ENCODE measurements around the gene RBPMS2. TPM values are rescaled to one million over a fixed set of nuclear protein-coding genes. Genes with fewer than 3 reads are reported as not detected.

The RBPMS2 gene
- polyA plus RNA-seq, 1 experiment = 0.88 TPM

DNA sequence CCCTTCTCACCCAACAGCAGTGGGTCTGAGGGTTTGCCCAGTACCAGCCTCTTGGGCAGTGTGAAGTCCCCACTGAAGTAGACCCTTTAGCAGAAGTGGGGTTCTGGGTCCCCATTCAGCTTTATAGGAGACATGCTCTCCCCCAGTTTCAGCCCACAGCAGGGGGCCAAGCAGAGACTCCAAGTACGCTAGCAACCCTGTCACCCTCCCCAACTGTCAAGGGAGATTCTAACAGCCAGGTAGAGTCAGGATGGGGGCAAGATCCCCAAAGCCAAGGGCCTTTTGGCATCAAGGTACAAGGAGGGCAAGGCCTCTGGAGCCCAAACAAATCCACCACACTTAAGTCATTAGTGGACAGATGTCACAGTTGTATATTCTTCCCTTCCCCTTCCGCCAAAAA is 1.8 kb downstream of the RBPMS2 start:
- Histone ChIP-seq H3K27ac (ENCODE audit: low read depth, low read length) (no peak overlapping the region), H3K4me3 (ENCODE audit: low read depth, low read length) (no peak overlapping the region), H3K9me3 (ENCODE audit: control insufficient read depth, insufficient read depth, low read length) (no peaks in the 10 kb centered on the region; the same call in 1 of the 2 replicates), H3K27me3 (ENCODE audit: control insufficient read depth, insufficient read depth, low read length) (peaks cover 30% of the 10 kb centered on the region)
- DNase-seq (ENCODE audit: low read depth, low spot score) = no peak
- ChIA-PET CTCF (no interaction called here), POLR2A (interaction anchor here (0.7 kb wide), 1 partner anchor 24 kb away, joined by 3 read pairs; no protein-coding TSS in a partner anchor)
- TF ChIP-seq, protein P1, sequence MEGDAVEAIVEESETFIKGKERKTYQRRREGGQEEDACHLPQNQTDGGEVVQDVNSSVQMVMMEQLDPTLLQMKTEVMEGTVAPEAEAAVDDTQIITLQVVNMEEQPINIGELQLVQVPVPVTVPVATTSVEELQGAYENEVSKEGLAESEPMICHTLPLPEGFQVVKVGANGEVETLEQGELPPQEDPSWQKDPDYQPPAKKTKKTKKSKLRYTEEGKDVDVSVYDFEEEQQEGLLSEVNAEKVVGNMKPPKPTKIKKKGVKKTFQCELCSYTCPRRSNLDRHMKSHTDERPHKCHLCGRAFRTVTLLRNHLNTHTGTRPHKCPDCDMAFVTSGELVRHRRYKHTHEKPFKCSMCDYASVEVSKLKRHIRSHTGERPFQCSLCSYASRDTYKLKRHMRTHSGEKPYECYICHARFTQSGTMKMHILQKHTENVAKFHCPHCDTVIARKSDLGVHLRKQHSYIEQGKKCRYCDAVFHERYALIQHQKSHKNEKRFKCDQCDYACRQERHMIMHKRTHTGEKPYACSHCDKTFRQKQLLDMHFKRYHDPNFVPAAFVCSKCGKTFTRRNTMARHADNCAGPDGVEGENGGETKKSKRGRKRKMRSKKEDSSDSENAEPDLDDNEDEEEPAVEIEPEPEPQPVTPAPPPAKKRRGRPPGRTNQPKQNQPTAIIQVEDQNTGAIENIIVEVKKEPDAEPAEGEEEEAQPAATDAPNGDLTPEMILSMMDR (IDR thresholded peaks at IDR 0.05; ENCODE audit: low read depth, low read length) = no peak

DNA sequence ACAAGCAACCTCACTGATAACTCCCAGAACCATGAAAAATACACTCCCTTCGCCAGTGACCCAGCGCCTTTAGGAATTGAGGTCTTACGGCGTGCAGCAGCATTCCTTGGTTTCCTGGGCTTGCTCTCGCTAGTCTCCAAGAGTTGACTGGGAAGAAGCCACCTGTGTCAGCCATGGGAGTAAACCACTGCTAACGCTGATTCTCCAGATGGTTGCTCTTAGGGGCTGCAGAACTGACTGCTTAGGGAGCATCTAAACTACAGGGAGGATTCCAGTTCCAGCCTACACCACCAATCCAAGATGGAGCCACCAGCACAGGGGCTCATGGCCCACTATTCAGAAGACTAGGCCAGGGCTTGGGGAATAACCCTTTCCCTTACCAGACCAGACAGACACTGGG is 2.4 kb downstream of the RBPMS2 start:
- no peak overlapping the region for H3K4me3 ChIP-seq (ENCODE audit: low read depth, low read length)
- no peak overlapping the region for H3K27ac ChIP-seq (ENCODE audit: low read depth, low read length)
- DNase-seq (ENCODE audit: low read depth, low spot score) = no peak
- ChIA-PET POLR2A (no interaction called here), CTCF (no interaction called here)
- H3K27me3 ChIP-seq (ENCODE audit: control insufficient read depth, insufficient read depth, low read length) = peaks cover 25% of the 10 kb centered on the region
- H3K9me3 ChIP-seq (ENCODE audit: control insufficient read depth, insufficient read depth, low read length) = no peaks in the 10 kb centered on the region; the same call in 1 of the 2 replicates
- TF ChIP-seq, protein P1 (IDR thresholded peaks at IDR 0.05; ENCODE audit: low read depth, low read length) = no peak

DNA sequence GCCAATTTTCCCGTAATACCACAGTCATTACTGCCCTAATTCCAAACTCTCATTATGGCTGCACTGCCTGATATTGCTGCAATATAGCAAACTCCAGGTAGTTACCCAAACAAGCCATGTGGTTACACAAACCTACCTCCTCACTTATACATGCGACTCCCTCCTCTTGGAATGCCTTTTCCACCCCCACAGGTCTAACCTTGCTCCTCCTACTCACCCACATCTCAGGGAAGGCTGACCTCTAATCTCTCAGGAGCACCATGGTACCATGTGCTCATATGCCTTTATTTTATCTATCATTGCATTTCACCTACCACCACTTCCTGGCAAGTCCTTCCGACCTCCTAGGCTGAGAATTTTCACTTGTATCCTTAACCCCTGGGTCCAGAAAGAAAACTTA is 2.9 kb downstream of the RBPMS2 start:
- Histone ChIP-seq H3K27ac (ENCODE audit: low read depth, low read length) (no peak overlapping the region), H3K9me3 (ENCODE audit: control insufficient read depth, insufficient read depth, low read length) (no peaks in the 10 kb centered on the region; the same call in 1 of the 2 replicates), H3K4me3 (ENCODE audit: low read depth, low read length) (no peak overlapping the region), H3K27me3 (ENCODE audit: control insufficient read depth, insufficient read depth, low read length) (peaks cover 23% of the 10 kb centered on the region)
- ChIA-PET CTCF (no interaction called here), POLR2A (no interaction called here)
- TF ChIP-seq, protein P1 (IDR thresholded peaks at IDR 0.05; ENCODE audit: low read depth, low read length) = no peak
- no peak for DNase-seq (ENCODE audit: low read depth, low spot score)

DNA sequence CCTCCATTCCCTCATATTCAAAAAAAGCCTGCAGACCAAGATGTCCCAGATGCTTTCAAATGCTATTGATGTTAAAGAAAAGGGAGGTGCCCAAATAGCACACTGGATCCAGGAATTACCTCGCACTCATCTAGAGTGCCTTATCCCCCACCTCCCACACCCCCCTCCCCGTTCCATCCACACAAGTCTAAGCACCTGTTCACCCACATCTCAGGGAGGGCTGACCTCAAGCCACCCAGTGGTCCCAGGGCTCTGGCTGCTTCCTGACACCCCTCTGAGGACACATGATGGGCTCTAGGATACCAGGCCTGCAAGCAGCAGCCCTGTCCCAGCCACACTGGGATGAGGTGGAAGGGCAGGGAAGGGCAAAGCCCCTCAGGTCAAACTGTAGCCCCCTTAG is 4.8 kb downstream of the RBPMS2 start:
- no peak for DNase-seq (ENCODE audit: low read depth, low spot score)
- POLR2A ChIA-PET = no interaction called here
- TF ChIP-seq, protein P1 (IDR thresholded peaks at IDR 0.05; ENCODE audit: low read depth, low read length) = no peak
- Histone ChIP-seq H3K4me3 (ENCODE audit: low read depth, low read length) (no peak overlapping the region), H3K9me3 (ENCODE audit: control insufficient read depth, insufficient read depth, low read length) (no peaks in the 10 kb centered on the region; the same call in 1 of the 2 replicates), H3K27ac (ENCODE audit: low read depth, low read length) (no peak overlapping the region), H3K27me3 (ENCODE audit: control insufficient read depth, insufficient read depth, low read length) (peaks cover 12% of the 10 kb centered on the region)
- CTCF ChIA-PET = no interaction called here

DNA sequence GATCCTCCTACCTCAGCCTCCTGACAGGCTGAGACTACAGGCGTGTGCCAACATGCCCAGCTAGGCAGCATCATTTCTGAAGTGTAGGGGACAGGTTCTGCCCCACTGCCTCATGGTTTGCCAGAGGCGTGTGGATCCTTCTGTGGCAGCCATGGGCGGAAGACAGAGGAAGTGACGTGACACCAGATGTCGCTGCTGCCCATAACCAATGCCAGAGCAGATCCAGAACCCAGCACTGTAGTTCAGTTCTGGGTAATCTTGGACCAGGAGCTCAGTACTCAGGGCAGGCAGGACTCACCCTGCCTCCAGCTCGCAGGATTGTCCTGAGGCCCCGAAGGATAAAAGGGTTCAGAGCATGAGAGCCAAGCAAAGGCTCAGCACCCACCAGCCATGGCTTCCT is 8.2 kb downstream of the RBPMS2 start:
- no peaks in the 10 kb centered on the region for H3K27me3 ChIP-seq (ENCODE audit: control insufficient read depth, insufficient read depth, low read length)
- no peak overlapping the region for H3K27ac ChIP-seq (ENCODE audit: low read depth, low read length)
- ChIA-PET POLR2A (no interaction called here), CTCF (interaction anchor here (0.5 kb wide), 1 partner anchor 32 kb away, joined by 3 read pairs; no protein-coding TSS in a partner anchor)
- H3K9me3 ChIP-seq (ENCODE audit: control insufficient read depth, insufficient read depth, low read length) = no peaks in the 10 kb centered on the region
- no peak for DNase-seq (ENCODE audit: low read depth, low spot score)
- TF ChIP-seq, protein P1 (IDR thresholded peaks at IDR 0.05; ENCODE audit: low read depth, low read length) = no peak
- no peak overlapping the region for H3K4me3 ChIP-seq (ENCODE audit: low read depth, low read length)

Measured in AG04450 (cell line).